IMR-90 (cell line): Measurements from ENCODE around the gene SLC39A11. TPM values are rescaled to one million over a fixed set of nuclear protein-coding genes. Genes with fewer than 3 reads are reported as not detected.

Experiments
- ATAC-seq: fragments of 200-7000 bp; cut with Tn5 transposase; 2 replicates; pipeline ENCODE4 v1.9.1; 2020; ENCODE audit warnings: low read depth, mild to moderate bottlenecking, moderate library complexity
- BruUV-seq: library from RNA; stranded (reverse); fragments of 400-500 nt; replicated peaks from 2 replicates; lab custom pipeline; 2021; lab: Mats Ljungman, UMichigan
- CTCF ChIA-PET: fragments of 300-600 bp; formaldehyde crosslinking; extraction: SDS; loops from one replicate; lab custom pipeline; 2021; ENCODE audit warnings: antibody characterized with exemption; lab: Yijun Ruan, JAX
- POLR2A ChIA-PET: fragments of 300-600 bp; sonication (Branson Sonifier 250); formaldehyde crosslinking; loops from one replicate; lab custom pipeline; 2022; ENCODE audit warnings: antibody characterized with exemption; ENCODE audit not compliant: unreplicated experiment; lab: Charles Lee
- DNase-seq: peaks from one replicate; pipeline ENCODE4 v3.0.0; 2013
- H2AFZ ChIP-seq: replicated peaks from 2 replicates; pipeline ENCODE3; 2013; ENCODE audit warnings: low read length, mild to moderate bottlenecking; ENCODE audit not compliant: poor library complexity
- H2AK5ac ChIP-seq: 2 replicates; pipeline ENCODE4 v1.6.1; 2013; ENCODE audit warnings: low read depth, low read length, inconsistent platforms
- H2AK9ac ChIP-seq: replicated peaks from 2 replicates; pipeline ENCODE3; 2013; ENCODE audit warnings: mild to moderate bottlenecking, low read depth, low read length, moderate library complexity; ENCODE audit not compliant: poor library complexity
- H2BK120ac ChIP-seq: 2 replicates; pipeline ENCODE4 v1.6.1; 2013; ENCODE audit warnings: low read depth, low read length, inconsistent platforms
- H2BK15ac ChIP-seq: 3 replicates; pipeline ENCODE4 v1.6.1; 2013; ENCODE audit warnings: low read depth, low read length, inconsistent platforms
- H2BK20ac ChIP-seq: 2 replicates; pipeline ENCODE4 v1.6.1; 2013; ENCODE audit warnings: low read depth, mild to moderate bottlenecking, inconsistent platforms, low read length, moderate library complexity
- H2BK5ac ChIP-seq: 2 replicates; pipeline ENCODE4 v1.6.1; 2013; ENCODE audit warnings: mild to moderate bottlenecking, low read depth, low read length, inconsistent platforms; ENCODE audit not compliant: poor library complexity, severe bottlenecking
- H3K14ac ChIP-seq: replicated peaks from 2 replicates; pipeline ENCODE4 v1.6.1; 2013; ENCODE audit warnings: low read depth, low read length, inconsistent platforms
- H3K18ac ChIP-seq: 2 replicates; pipeline ENCODE4 v1.6.1; 2013; ENCODE audit warnings: low read depth, low read length, control low read depth
- H3K23ac ChIP-seq: 2 replicates; pipeline ENCODE4 v1.6.1; 2013; ENCODE audit warnings: low read depth, low read length, inconsistent platforms
- H3K27ac ChIP-seq: 2 replicates; pipeline ENCODE4 v1.5.1; 2013; ENCODE audit warnings: mild to moderate bottlenecking, control low read depth, low read length; ENCODE audit not compliant: insufficient read depth
- H3K27me3 ChIP-seq: 2 replicates; pipeline ENCODE4 v1.6.1; 2013; ENCODE audit warnings: low read length; ENCODE audit not compliant: control insufficient read depth, insufficient read depth
- H3K36me3 ChIP-seq: 2 replicates; pipeline ENCODE4 v1.6.1; 2013; ENCODE audit warnings: low read length, mixed read lengths; ENCODE audit not compliant: control insufficient read depth, insufficient read depth
- H3K4ac ChIP-seq: 2 replicates; pipeline ENCODE4 v1.6.1; 2013; ENCODE audit warnings: low read depth, low read length, inconsistent platforms
- H3K4me1 ChIP-seq: 2 replicates; pipeline ENCODE4 v1.6.1; 2013; ENCODE audit warnings: low read length, mixed read lengths; ENCODE audit not compliant: control insufficient read depth, insufficient read depth
- H3K4me2 ChIP-seq: 2 replicates; pipeline ENCODE4 v1.6.1; 2013; ENCODE audit warnings: low read depth, mild to moderate bottlenecking, control low read depth, low read length, moderate library complexity
- H3K4me3 ChIP-seq: 2 replicates; pipeline ENCODE4 v1.5.1; 2013; ENCODE audit warnings: low read depth, mild to moderate bottlenecking, control low read depth, low read length, moderate library complexity; ENCODE audit not compliant: insufficient read depth
- H3K56ac ChIP-seq: 2 replicates; pipeline ENCODE4 v1.6.1; 2013; ENCODE audit warnings: low read length, inconsistent platforms; ENCODE audit not compliant: insufficient read depth; ENCODE audit errors: extremely low read depth
- H3K79me1 ChIP-seq, 2 experiments: 2 replicates each; pipeline ENCODE4 v1.6.1; 2013; ENCODE audit warnings: low read length in 2 of 2, inconsistent platforms in 1 of 2, low read depth in 1 of 2
- H3K9ac ChIP-seq: 2 replicates; pipeline ENCODE4 v1.6.1; 2013; ENCODE audit warnings: low read depth, low read length, control low read depth
- H3K9me1 ChIP-seq: 2 replicates; pipeline ENCODE4 v1.6.1; 2013; ENCODE audit warnings: low read length, inconsistent platforms; ENCODE audit not compliant: insufficient read depth
- H3K9me3 ChIP-seq: 2 replicates; pipeline ENCODE4 v1.6.1; 2013; ENCODE audit warnings: low read length; ENCODE audit not compliant: control insufficient read depth, insufficient read depth
- H4K20me1 ChIP-seq: 2 replicates; pipeline ENCODE4 v1.6.1; 2013; ENCODE audit warnings: low read length, inconsistent platforms; ENCODE audit not compliant: insufficient read depth
- H4K5ac ChIP-seq: 2 replicates; pipeline ENCODE4 v1.6.1; 2013; ENCODE audit warnings: mild to moderate bottlenecking, low read depth, low read length, control low read depth
- H4K8ac ChIP-seq, 2 experiments: 2 replicates each; pipeline ENCODE4 v1.6.1; 2013; ENCODE audit warnings: low read depth in 2 of 2, low read length in 2 of 2, control low read depth in 1 of 2, inconsistent platforms in 1 of 2
- H4K91ac ChIP-seq: 2 replicates; pipeline ENCODE4 v1.6.1; 2013; ENCODE audit warnings: low read depth, low read length, inconsistent platforms; ENCODE audit not compliant: insufficient read depth
- BHLHE40 ChIP-seq: fragments of 150-350 bp; IDR thresholded peaks from 2 replicates; pipeline ENCODE4 v1.6.1; 2016; ENCODE audit warnings: mild to moderate bottlenecking, low read depth, low read length
- CEBPB ChIP-seq: IDR thresholded peaks from 2 replicates; pipeline ENCODE4 v1.6.1; 2012; ENCODE audit warnings: low read depth, low read length, improper control_type of control experiment
- CHD1 ChIP-seq: IDR thresholded peaks from 2 replicates; pipeline ENCODE4 v1.6.1; 2012; ENCODE audit warnings: low read depth, low read length, improper control_type of control experiment
- CTCF ChIP-seq: conservative IDR thresholded peaks from 2 replicates; pipeline ENCODE4 v1.5.1; 2012; ENCODE audit warnings: mild to moderate bottlenecking, low read depth, low read length, improper control_type of control experiment
- ELK1 ChIP-seq: fragments of 150-350 bp; IDR thresholded peaks from 2 replicates; pipeline ENCODE4 v1.6.1; 2016; ENCODE audit warnings: low read depth, mild to moderate bottlenecking, low read length, moderate library complexity, borderline replicate concordance
- FOS ChIP-seq: fragments of 150-350 bp; IDR thresholded peaks from 2 replicates; pipeline ENCODE4 v1.6.1; 2016; ENCODE audit warnings: low read depth, low read length
- MAFK ChIP-seq: IDR thresholded peaks from 2 replicates; pipeline ENCODE4 v1.6.1; 2012; ENCODE audit warnings: low read depth, low read length, improper control_type of control experiment
- MAZ ChIP-seq: IDR thresholded peaks from 2 replicates; pipeline ENCODE4 v1.6.1; 2012; ENCODE audit warnings: low read depth, mild to moderate bottlenecking, low read length, improper control_type of control experiment, moderate library complexity, borderline replicate concordance
- MXI1 ChIP-seq: IDR thresholded peaks from 2 replicates; pipeline ENCODE4 v1.6.1; 2012; ENCODE audit warnings: low read depth, mild to moderate bottlenecking, low read length, moderate library complexity, borderline replicate concordance
- NFE2L2 ChIP-seq: fragments of 150-350 bp; IDR thresholded peaks from 2 replicates; pipeline ENCODE4 v1.6.1; 2016; ENCODE audit warnings: low read depth, mild to moderate bottlenecking, low read length
- POLR2A ChIP-seq: IDR thresholded peaks from 2 replicates; pipeline ENCODE4 v1.6.1; 2012; ENCODE audit warnings: mild to moderate bottlenecking, low read depth, low read length
- RAD21 ChIP-seq: IDR thresholded peaks from 2 replicates; pipeline ENCODE4 v1.6.1; 2012; ENCODE audit warnings: low read length, improper control_type of control experiment
- RCOR1 ChIP-seq: IDR thresholded peaks from 2 replicates; pipeline ENCODE4 v1.6.1; 2012; ENCODE audit warnings: mild to moderate bottlenecking, low read length, improper control_type of control experiment; ENCODE audit not compliant: insufficient replicate concordance
- RFX5 ChIP-seq: IDR thresholded peaks from 2 replicates; pipeline ENCODE4 v1.8.0; 2012; ENCODE audit warnings: low read depth, mild to moderate bottlenecking, low read length, moderate library complexity
- SMC3 ChIP-seq: fragments of 150-350 bp; IDR thresholded peaks from 2 replicates; pipeline ENCODE4 v1.6.1; 2016; ENCODE audit warnings: low read depth, mild to moderate bottlenecking, antibody characterized with exemption, low read length, moderate library complexity
- USF2 ChIP-seq: fragments of 150-350 bp; IDR thresholded peaks from 2 replicates; pipeline ENCODE4 v1.6.1; 2017; ENCODE audit warnings: mild to moderate bottlenecking, antibody characterized with exemption, low read length, low read depth
- WGBS, 2 experiments: methylation state at CpG; one replicate each; pipeline versions ENCODE4 v1.1.5 to v1.1.7; 2013; ENCODE audit warnings: missing lambda C conversion rate in 2 of 2; ENCODE audit not compliant: insufficient read length in 1 of 2; ENCODE audit errors: extremely low coverage in 2 of 2; 5-methylcytosine and 5-hydroxymethylcytosine counted together
- dilution Hi-C: fragments of 300-500 bp; cut with HindIII; formaldehyde crosslinking; loops from one replicate; pipeline ENCODE4 v1.14.3; 2018; ENCODE audit warnings: low sequenced_read_pairs; ENCODE audit not compliant: unreplicated experiment
- in situ Hi-C: fragments of 300-500 bp; cut with MboI; formaldehyde crosslinking; loops from 3 replicates; pipeline ENCODE4 v1.14.3; 2019; ENCODE audit warnings: low sequenced_read_pairs, inconsistent platforms, mixed read lengths
- intact Hi-C: fragments of 100-400 bp; cut with micrococcal nuclease; formaldehyde crosslinking; loops from 2 replicates; pipeline ENCODE4 v1.10.0; 2022
- polyA plus RNA-seq, 3 experiments: library from polyadenylated mRNA; depleted of rRNA; stranded (reverse); fragments of >200 nt; gene quantifications; 2 replicates each; pipeline ENCODE4 v1.2.3, GENCODE V29; 2012; ENCODE audit warnings: low replicate concordance in 1 of 3
- total RNA-seq: library from RNA; depleted of rRNA; stranded (reverse); fragments of >200 nt; gene quantifications from 2 replicates; pipeline ENCODE4 v1.2.3, GENCODE V29; 2012

Gene SLC39A11
- total and polyA plus RNA-seq, 2 of the 4 experiments (the other 2 are of a cell fraction), result 8.8 to 14.3 TPM

GRCh38 chr17:73050797-73051196, 41.7 kb downstream of the SLC39A11 start:
- ChIA-PET CTCF (no interaction called here), POLR2A (no interaction called here)
- Histone ChIP-seq H2AK5ac (no peak overlapping the region), H4K20me1 (no peaks in the 10 kb centered on the region), H3K9me1 (no peaks in the 10 kb centered on the region; the same call in 1 of the 2 replicates), H3K36me3 (no peaks in the 10 kb centered on the region), H3K23ac (no peak overlapping the region), H2BK20ac (no peak overlapping the region), H3K27me3 (no peaks in the 10 kb centered on the region), H3K14ac (no peak overlapping the region), H2BK120ac (no peak overlapping the region), H2BK15ac (no peak overlapping the region), H2BK5ac (no peak overlapping the region), H3K79me1 (no peaks in the 10 kb centered on the region; a peak in 1 of 4 replicates), H3K18ac (no peak overlapping the region), H3K4me3 (no peak overlapping the region), H4K8ac (no peak overlapping the region), H3K4me2 (no peak overlapping the region), H3K27ac (no peak overlapping the region), H3K4me1 (peaks cover 2% of the 10 kb centered on the region), H4K91ac (no peak overlapping the region), H2AFZ (no peak overlapping the region), H3K56ac (no peak overlapping the region), H4K5ac (no peak overlapping the region), H3K9ac (no peak overlapping the region), H3K9me3 (peaks cover 2% of the 10 kb centered on the region; the same call in 1 of the 2 replicates), H2AK9ac (no peak overlapping the region), H3K4ac (no peak overlapping the region)
- TF ChIP-seq BHLHE40 (no peak), NFE2L2 (no peak), CTCF (no peak), MXI1 (no peak), FOS (no peak), CHD1 (no peak), MAZ (no peak), RAD21 (no peak), USF2 (no peak), RCOR1 (no peak), CEBPB (no peak), ELK1 (no peak), MAFK (no peak), RFX5 (no peak), POLR2A (no peak), SMC3 (no peak)
- in situ Hi-C loops, result no loop called here
- dilution Hi-C loops, result no loop called here
- intact Hi-C loops, result no loop called here
- BruUV-seq, result no TSS peak
- 86% methylated on average over 1 of the region's 4 CpGs; no CpG with 5 or more reads in 1 of the 2 experiments for WGBS, 2 experiments
- no peak for ATAC-seq
- DNase-seq, result no peak
